LoVo (cell line): ENCODE data around the gene S100A7A.
"Not testable (repeated sequence)": the region's sequence is repeated elsewhere in the genome, so short reads cannot be mapped to it uniquely, and the experiment has no call there.

Experiments
- DNase-seq: peaks from one replicate; pipeline ENCODE4 v3.0.0-alpha.2; 2016; ENCODE audit warnings: low spot score

Gene S100A7A

GRCh38 chr1:153395776-153396175, 20.5 kb upstream of the S100A7A start:
- DNase-seq, result no peak

- no peak for DNase-seq
These were observed 19.9 kb upstream of the S100A7A start for GRCh38 chr1:153396461-153396860.

- no peak for DNase-seq
These were observed 19.0 kb upstream of the S100A7A start for GRCh38 chr1:153397051-153397923.

GRCh38 chr1:153397924-153398651, 18.2 kb upstream of the S100A7A start:
- no peak for DNase-seq

GRCh38 chr1:153399401-153400055, 16.8 kb upstream of the S100A7A start:
- DNase-seq, result no peak

- no peak for DNase-seq
These were observed 16.1 kb upstream of the S100A7A start for GRCh38 chr1:153400244-153400643.

GRCh38 chr1:153401461-153401860, 14.9 kb upstream of the S100A7A start:
- no peak for DNase-seq

GRCh38 chr1:153402226-153402625, 14.1 kb upstream of the S100A7A start:
- DNase-seq, result no peak

- no peak for DNase-seq
These were observed 12.8 kb upstream of the S100A7A start for GRCh38 chr1:153403421-153404085.

GRCh38 chr1:153404086-153404635, 12.2 kb upstream of the S100A7A start:
- DNase-seq, result no peak

GRCh38 chr1:153404768-153405167, 11.6 kb upstream of the S100A7A start:
- DNase-seq, result no peak

- DNase-seq, result not testable (repeated sequence)
These were observed 10.3 kb upstream of the S100A7A start for GRCh38 chr1:153405825-153406599.

- DNase-seq, result not testable (repeated sequence)
These were observed 9.0 kb upstream of the S100A7A start for GRCh38 chr1:153407274-153407673.

- not testable (repeated sequence) for DNase-seq
These were observed 2.4 kb upstream of the S100A7A start for GRCh38 chr1:153413961-153414360.

GRCh38 chr1:153417136-153417888, 992 bp downstream of the S100A7A start:
- DNase-seq, result no peak

GRCh38 chr1:153418758-153419435, 2.6 kb downstream of the S100A7A start:
- not testable (repeated sequence) for DNase-seq

- DNase-seq, result not testable (repeated sequence)
These were observed 3.1 kb downstream of the S100A7A start for GRCh38 chr1:153419436-153419793.

- no peak for DNase-seq
These were observed 4.0 kb downstream of the S100A7A start for GRCh38 chr1:153420306-153420705.

GRCh38 chr1:153422450-153423068, 6.2 kb downstream of the S100A7A start:
- peak; percentile 72 for DNase-seq
